ENCODE data around the gene TREML4. TPM values are rescaled to one million over a fixed set of nuclear protein-coding genes. Genes with fewer than 3 reads are reported as not detected.
A peak's percentile ranks its signal among the peaks of the same experiment; 100 is the strongest.

Gene TREML4
- total and polyA plus RNA-seq, 2 of the 8 experiments (the other 6 are each of a cell fraction or from before 2014, with no cell fraction given) = not detected

DNA sequence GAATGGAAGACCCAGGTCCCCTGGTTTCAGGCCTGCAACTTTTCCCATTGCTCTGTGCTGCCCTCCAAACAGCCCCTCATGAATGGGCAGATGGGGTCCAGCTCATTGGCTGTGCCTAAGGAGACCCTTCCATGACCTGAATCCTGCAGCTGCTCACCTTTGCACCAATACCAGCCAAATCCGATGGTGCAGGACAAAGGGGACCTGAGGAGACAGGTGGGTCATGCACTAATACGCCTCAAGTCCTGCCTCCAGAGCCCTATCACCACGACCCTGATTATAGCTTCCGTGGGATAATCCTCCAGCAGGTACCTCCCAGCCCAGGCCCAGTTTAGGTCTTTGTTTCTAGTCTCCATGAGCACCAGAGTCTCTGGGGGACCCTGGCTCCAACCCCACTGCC lies 41.6 kb downstream of the TREML4 start:
- DNase-seq (ENCODE audit: low read depth in 1 of 2, low spot score in 2 of 2) (peak in 1 of 2 experiments; percentile 19), FAIRE-seq (no peak)
- H4K8ac ChIP-seq (ENCODE audit: extremely low read depth, insufficient read depth, low read length) = no peak overlapping the region; the same call in 1 of the 2 replicates
- H4K91ac ChIP-seq (replicated peaks; ENCODE audit: insufficient read length, low read length) = no peak overlapping the region
- H3K27me3 ChIP-seq (replicated peaks in 1 of 4; ENCODE audit: control insufficient read depth in 3 of 4, extremely low read depth in 1 of 4, insufficient read depth in 3 of 4, low read length in 3 of 4) = no peaks in the 10 kb centered on the region; a peak in 2 of 7 replicates
- H2BK15ac ChIP-seq (ENCODE audit: low read length) = no peak overlapping the region
- no peaks in the 10 kb centered on the region for H3K23me2 ChIP-seq (ENCODE audit: low read depth, low read length)
- ChIA-PET CTCF (ENCODE audit: partially characterized antibody) (interaction anchor here (0.6 to 2.1 kb wide), 7 partner anchors 8 to 144 kb away, joined by 3 to 10 read pairs (median 3); partner anchors contain the start of gene TREML4), POLR2A (ENCODE audit: partially characterized antibody) (no interaction called here)
- no peak overlapping the region for H3K4me3 ChIP-seq (ENCODE audit: extremely low read depth in 1 of 4, insufficient read depth in 2 of 4, low read depth in 3 of 4, low read length in 4 of 4)
- no peak overlapping the region for H4K5ac ChIP-seq (ENCODE audit: insufficient read length, low read depth, low read length)
- no peak overlapping the region for H2BK20ac ChIP-seq (ENCODE audit: low read length)
- H3K56ac ChIP-seq (replicated peaks; ENCODE audit: insufficient read length, low read depth, low read length) = no peak overlapping the region
- H3K4ac ChIP-seq (replicated peaks; ENCODE audit: insufficient read length, low read depth, low read length) = no peak overlapping the region
- H4K20me1 ChIP-seq (replicated peaks in 1 of 2; ENCODE audit: control insufficient read depth in 1 of 2, insufficient read depth in 2 of 2, low read length in 2 of 2) = peaks cover 0 to 4% of the 10 kb centered on the region in 2 experiments
- H3K14ac ChIP-seq (ENCODE audit: insufficient read length) = no peak overlapping the region
- H2BK120ac ChIP-seq (replicated peaks; ENCODE audit: low read depth, low read length) = no peak overlapping the region
- no peak overlapping the region for H3K27ac ChIP-seq (ENCODE audit: low read depth, low read length)
- no peak overlapping the region for H2AK5ac ChIP-seq (ENCODE audit: low read depth, low read length)
- no peaks in the 10 kb centered on the region for H3K79me2 ChIP-seq (ENCODE audit: control insufficient read depth in 1 of 2, insufficient read depth in 2 of 2, low read length in 2 of 2)
- 90% methylated on average over 4 of the region's 4 CpGs; no CpG with 5 or more reads in 1 of the 2 experiments for WGBS, 2 experiments (ENCODE audit: extremely low coverage in 1 of 2, insufficient coverage in 1 of 2, insufficient read length in 1 of 2, insufficient replicate concordance in 2 of 2, low coverage in 1 of 2, low lambda C conversion rate in 2 of 2, missing lambda C conversion rate in 1 of 2)
- no peak overlapping the region for H2BK12ac ChIP-seq (ENCODE audit: low read depth, low read length)
- no peak overlapping the region for H3K4me2 ChIP-seq (ENCODE audit: insufficient read depth in 1 of 2, low read depth in 2 of 2, low read length in 2 of 2)
- H2BK5ac ChIP-seq (ENCODE audit: low read depth, low read length) = no peak overlapping the region
- no peaks in the 10 kb centered on the region for H3K79me1 ChIP-seq (ENCODE audit: low read depth, low read length)
- no peak overlapping the region for H3K23ac ChIP-seq (ENCODE audit: insufficient read length)
- no peaks in the 10 kb centered on the region for H3K4me1 ChIP-seq (replicated peaks in 1 of 4; ENCODE audit: control insufficient read depth in 3 of 4, insufficient read depth in 4 of 4, low read length in 3 of 4)
- no peaks in the 10 kb centered on the region for H3K36me3 ChIP-seq (ENCODE audit: control insufficient read depth in 2 of 4, insufficient read depth in 4 of 4, low read length in 3 of 4)
- no peak overlapping the region for H2AFZ ChIP-seq (ENCODE audit: low read length)
- no peak overlapping the region for H3K9ac ChIP-seq (replicated peaks in 1 of 4; ENCODE audit: extremely low read depth in 1 of 4, low read depth in 3 of 4, low read length in 3 of 4)
- no peaks in the 10 kb centered on the region for H3K9me3 ChIP-seq (ENCODE audit: insufficient read depth in 2 of 2, low read depth in 1 of 2, low read length in 1 of 2)
- no peak overlapping the region for H3K18ac ChIP-seq (ENCODE audit: extremely low read depth, low read length)
- no peak for TF ChIP-seq HDAC6 (IDR thresholded peaks at IDR 0.05; ENCODE audit: low read depth, low read length)
- TF ChIP-seq ASH2L (IDR thresholded peaks at IDR 0.05; ENCODE audit: low read length) = no peak
- no peak for TF ChIP-seq SIRT6 (IDR thresholded peaks at IDR 0.05; ENCODE audit: low read length)
- TF ChIP-seq NANOG (IDR thresholded peaks at IDR 0.05; ENCODE audit: insufficient read depth, low read depth, low read length, poor library complexity, severe bottlenecking) = no peak
- no peak for TF ChIP-seq CBX5 (IDR thresholded peaks at IDR 0.05; ENCODE audit: low read depth, low read length)
- no peak for TF ChIP-seq SUZ12 (IDR thresholded peaks at IDR 0.05; ENCODE audit: low read length)
- TF ChIP-seq TAF1 (IDR thresholded peaks at IDR 0.05; ENCODE audit: low read depth, low read length) = no peak
- TF ChIP-seq, protein P1, sequence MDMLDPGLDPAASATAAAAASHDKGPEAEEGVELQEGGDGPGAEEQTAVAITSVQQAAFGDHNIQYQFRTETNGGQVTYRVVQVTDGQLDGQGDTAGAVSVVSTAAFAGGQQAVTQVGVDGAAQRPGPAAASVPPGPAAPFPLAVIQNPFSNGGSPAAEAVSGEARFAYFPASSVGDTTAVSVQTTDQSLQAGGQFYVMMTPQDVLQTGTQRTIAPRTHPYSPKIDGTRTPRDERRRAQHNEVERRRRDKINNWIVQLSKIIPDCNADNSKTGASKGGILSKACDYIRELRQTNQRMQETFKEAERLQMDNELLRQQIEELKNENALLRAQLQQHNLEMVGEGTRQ (IDR thresholded peaks at IDR 0.05; ENCODE audit: low read length) = no peak
- no peak for TF ChIP-seq SIX5 (IDR thresholded peaks at IDR 0.05; ENCODE audit: low read depth, low read length)
- TF ChIP-seq SP2 (IDR thresholded peaks at IDR 0.05; ENCODE audit: low read length) = no peak
- no peak for TF ChIP-seq GABPA (IDR thresholded peaks at IDR 0.05; ENCODE audit: borderline replicate concordance, insufficient read depth, low read length)
- no peak for TF ChIP-seq PHF8 (conservative IDR thresholded peaks at IDR 0.05; ENCODE audit: low read depth, low read length)
- TF ChIP-seq CTBP2 (IDR thresholded peaks at IDR 0.05; ENCODE audit: borderline replicate concordance, insufficient read depth, insufficient read length, low read length) = no peak
